ENCODE data around the gene DCC.

Gene DCC

DNA sequence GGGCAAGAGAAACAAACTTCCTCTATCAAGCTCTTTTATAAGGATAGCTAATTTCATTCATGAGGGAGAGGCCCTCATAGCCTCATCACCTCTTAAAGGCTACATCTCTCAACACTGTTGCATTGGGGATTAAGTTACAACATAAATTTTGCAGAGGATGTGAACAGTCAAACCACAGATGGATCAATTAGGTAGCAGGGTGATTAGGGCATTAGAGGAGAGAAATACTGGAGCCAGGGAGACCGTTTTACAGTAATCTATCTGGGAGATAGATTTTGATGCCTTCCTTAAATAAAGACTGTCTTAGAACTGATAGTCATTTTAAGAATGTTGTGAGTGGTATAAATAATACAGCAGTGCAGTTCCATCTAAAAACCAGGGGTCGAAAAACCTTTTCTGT is 258.9 kb downstream of the DCC start:
- DNase-seq: no peak

DNA sequence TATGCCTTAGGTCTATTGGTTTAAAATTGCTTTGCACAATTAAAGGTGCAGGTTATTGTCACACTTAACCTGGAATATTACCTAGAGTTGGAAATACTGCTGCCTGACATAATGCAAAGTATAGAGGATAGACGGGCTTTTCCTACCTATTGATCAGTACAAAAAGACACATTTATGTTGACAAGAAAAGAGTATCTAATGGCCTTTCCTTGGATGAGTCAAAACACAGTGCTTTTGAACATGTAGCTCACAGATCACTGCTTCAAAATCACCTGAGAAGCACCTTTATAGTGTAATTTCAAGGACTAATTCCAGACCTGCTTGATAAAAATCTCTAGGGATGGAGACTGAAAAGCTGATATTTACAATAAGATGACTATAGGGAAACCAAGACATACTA is 262.8 kb downstream of the DCC start:
- no peak for DNase-seq

DNA sequence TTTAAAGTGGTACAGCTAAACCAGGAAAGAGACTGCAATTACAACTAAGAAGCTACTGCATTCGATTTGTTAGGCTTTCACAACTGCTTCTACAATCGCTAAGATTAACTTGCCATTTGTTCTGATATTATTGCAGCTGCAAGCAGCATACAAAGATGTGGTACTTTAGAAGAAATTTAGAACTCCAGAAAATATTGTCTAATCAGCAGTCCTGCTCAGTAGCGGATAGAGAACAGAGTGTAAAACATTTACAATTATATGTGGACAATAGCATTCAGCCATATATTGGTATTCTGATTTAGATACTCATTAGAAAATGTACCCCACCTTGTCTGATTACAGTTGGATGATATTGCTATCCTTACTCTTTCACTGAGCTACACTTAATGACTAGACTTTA is 265.3 kb downstream of the DCC start:
- no peak for DNase-seq

DNA sequence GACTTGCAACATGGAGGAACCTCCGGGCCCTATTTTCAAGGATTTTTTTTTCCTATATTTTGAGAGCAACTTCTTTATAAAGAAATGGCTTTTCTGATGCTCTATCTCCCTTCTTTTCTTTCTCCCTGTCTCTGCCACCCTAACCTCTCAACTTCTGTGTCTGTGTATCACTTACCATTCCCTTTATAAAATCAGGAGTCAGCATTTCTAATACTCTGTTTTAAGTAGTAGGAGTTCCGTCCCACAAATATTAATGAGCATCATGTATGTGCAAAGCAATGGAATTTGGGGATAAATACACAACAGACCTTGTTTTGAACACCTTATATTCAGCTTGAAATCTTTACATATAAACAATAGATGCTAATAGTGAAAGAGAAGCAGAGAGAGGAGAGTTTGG is 268.0 kb downstream of the DCC start:
- no peak for DNase-seq

DNA sequence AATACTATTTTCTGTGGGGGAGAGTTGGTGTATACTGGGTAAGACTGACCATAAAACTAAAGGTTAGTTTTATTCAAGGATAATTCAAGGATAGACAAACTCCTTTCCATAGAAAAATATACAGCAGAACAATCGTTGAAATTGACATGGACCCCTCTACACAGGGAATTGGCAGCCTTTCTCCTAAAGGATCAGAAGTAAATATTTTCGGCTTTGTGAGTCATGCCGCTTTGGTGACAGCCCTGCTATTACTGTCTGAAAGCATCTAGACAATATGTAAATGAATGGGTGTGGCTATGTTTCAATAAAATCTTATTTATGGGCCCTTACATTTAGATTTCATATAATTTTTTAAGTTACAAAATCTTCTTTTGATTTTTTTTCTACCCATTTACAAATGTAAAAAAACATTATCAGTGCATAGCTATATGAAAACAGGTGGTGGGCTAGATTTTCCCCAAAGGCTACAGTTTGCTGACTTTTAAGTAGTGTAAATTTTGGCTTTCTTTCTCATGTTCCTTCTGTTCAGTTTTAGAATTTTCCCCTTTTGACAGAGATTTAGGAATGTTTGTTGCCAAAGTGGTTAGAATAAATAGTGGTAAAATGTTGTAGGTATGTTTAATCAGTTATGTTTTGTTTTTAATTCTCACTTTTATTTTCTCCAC is 270.6 kb downstream of the DCC start:
- DNase-seq: no peak

DNA sequence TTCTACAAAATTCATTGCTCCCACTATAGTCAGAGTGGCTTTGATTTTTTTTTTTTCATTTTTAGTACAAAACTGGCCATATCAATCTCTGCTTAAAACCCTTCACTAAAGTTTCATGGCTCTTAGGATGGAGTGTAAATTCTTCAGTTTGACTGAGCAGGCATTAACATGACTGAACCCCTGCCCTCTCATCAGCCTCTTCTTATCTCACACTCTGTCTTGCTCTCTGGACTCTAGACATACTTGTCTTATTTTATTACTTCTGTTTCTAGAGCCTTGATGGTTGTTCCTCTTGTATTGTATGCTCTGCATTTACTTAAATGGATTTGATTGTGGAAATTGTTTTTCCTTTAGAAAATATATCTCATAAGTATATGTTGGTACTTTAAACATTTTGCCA is 272.4 kb downstream of the DCC start:
- DNase-seq: no peak

DNA sequence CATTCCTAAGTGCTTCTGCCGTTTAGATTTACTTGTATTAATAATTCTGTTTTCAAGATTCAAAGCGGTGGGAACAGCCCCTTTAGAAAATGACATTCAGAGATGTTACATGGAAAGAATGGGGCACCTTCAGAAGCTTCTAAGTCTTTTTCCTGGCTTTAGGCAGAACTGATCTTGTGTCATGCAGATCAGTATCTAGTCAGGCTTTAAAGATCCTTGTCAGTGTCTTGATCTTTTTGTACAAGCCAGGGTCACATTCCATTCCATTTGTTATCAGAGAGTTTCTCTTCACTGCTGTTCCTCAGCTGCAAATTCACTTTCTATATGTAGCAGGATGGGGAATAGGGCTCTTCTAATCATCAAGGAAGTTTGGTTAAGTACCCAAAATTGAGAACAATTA is 275.3 kb downstream of the DCC start:
- no peak for DNase-seq

DNA sequence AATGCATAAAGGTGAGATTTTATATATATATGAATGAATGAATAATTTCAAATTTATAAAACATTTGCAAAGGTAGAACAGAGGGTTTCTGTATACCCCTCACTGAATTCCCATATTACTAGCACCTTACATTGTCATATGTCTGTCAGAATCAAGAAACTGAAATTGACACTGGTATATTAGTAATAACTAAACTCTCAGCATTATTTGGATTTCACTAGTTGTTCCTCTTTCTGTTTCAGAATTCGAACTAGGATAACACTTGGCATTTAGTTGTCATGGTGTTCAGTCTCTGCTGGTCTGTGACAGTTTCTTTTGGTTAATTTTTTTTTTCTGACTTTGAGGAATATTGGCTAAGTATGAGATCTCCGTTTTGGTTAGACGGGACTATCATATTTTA is 275.9 kb downstream of the DCC start:
- no peak for DNase-seq

DNA sequence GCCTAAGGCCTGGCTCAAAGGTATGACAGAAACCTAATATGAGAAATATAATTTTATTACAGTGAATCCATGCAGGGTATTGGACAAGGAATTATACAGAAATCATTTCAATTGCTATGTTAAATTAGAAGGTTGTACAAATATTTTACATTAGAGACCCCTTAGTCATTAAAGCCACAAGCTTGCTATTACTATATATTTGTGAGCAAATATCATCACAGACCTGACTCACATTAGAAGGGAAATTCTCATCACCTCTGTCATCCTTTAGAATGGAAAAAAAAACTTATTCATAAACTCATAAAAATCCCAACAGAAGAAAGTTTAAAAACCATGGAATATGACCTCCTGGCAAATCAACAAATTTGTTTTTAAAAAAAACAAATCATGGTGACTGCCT is 277.9 kb downstream of the DCC start:
- DNase-seq: no peak

DNA sequence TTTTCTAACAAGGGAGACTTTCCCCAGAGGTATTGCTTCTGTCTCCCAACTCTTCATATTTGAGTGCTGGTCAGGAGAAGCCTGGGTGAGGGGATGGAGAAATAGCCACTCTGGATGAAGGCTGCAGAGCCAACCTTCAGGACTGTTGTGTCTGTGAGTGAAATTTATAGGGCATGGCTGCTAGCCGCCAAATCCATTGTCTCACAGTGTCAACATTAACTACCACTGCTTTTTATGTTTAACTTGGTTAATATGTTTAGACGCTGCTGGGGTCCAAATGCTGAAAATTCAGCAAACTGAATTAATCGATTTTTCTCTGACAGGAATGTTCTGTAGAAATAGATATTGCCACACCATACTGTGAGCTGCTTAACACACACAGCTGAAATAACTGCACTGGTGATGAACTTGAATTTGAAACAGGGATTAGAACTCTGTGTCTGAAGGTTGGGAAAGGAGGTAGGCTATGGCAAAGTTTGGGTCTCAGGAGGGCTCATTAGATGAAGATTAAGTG is 281.0 kb downstream of the DCC start:
- DNase-seq: no peak

DNA sequence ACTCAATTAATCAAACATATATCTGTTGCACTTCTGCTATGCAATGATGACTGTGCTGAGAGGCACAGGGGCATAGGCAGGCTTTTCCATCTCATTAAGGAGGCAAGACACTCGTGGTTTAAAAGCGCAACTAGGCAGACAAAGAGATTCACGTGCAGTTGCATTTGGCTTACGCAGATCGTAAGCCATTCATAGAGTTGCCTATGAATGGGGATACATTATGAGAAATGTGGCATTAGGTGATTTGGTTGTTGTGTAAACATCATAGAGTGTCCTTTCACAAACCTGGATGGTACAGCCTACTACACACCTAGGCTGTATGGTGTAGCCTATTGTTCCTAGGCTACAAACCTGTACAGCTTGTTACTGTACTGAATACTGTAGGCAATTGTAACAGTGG is 284.7 kb downstream of the DCC start:
- no peak for DNase-seq

DNA sequence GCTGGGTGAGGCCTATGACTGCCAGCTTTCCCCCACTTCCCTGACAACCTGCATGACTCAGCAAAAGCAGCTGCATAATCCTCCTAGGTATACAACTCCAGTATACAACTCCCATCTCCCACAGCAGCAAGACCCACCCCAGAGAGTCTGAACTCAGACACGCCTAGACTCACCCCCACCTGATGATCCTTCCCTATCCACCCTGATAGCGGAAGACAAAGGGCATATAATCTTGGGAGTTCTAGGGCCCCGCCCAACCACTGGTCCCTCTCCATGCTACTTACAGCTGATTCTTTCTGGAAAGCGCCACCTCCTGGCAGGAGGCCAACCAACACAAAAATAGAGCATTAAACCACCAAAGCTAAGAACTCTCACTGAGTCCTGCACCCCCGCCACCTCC is 296.5 kb downstream of the DCC start:
- DNase-seq: no peak

DNA sequence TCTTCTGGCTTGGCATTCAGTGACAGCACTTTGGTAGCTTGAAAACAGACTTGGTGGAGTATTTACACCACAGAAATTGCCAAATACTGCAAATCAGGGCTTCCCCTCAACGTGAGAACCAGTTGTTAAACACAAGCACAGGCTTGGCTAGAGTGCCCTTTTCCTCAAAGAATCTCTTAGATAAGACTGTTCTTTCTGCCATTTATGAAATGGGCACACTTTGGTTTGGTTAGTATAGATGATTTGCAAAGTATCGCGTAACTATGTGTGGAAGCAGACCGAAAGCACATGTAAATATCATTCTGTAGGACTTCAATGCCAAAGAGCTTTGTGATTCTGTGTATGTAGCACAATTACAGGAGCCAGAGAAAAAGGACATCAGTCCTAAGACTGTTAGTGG is 308.2 kb downstream of the DCC start:
- DNase-seq: no peak

DNA sequence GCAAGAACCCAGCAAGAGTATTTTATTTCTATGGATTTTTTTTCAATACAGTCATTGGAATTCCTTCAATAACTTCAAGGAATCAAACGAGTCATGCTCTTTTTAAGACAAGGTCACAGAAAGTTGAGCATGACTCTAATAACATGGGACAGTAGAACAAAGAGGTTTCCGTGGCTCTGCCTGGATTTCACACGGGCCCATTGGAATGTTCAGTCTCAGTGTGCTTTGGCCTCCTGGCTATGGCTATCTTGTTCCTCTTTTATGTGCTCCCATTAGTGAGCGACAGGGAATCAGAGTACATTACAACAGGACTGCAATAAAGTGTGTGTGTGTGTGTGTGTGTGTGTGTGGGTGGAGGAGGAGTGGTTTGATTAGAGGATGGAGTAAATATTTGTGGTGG is 312.4 kb downstream of the DCC start:
- DNase-seq: no peak

DNA sequence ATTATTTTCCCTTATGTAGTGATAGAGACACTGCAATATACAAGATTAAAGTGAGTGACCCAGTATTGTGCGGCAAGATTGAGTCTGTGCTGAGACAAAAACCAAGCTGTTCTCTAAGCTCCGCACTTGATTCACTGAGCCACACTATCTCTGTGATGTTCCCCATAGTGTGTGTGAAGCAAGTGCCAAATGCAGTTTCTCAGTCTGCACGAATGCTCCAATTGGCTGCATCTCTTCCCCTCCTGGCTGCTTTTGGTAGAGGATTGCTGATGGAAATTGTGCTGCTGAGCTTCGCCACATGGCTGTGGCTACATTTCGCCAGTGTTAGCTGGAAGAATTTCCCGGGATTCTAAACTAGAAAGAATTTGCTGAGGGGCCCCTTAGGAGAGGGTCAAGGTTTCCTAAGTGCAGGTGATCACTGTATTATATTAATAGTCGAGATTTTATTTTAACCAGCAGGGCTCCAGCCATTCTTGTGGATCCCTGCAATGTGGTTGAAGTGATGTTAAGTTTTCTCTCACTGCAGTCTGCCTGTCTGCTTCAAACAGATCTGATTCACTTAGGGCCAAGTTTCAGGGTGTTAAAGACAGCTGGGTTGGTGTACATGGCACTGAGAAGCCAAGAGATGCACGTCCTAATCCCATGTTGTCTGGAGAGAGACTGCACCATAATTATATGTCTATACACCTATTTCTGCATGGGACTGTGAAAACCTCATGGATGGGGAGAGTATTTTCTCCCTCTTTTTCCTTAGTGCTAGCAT is 317.2 kb downstream of the DCC start:
- DNase-seq: no peak

DNA sequence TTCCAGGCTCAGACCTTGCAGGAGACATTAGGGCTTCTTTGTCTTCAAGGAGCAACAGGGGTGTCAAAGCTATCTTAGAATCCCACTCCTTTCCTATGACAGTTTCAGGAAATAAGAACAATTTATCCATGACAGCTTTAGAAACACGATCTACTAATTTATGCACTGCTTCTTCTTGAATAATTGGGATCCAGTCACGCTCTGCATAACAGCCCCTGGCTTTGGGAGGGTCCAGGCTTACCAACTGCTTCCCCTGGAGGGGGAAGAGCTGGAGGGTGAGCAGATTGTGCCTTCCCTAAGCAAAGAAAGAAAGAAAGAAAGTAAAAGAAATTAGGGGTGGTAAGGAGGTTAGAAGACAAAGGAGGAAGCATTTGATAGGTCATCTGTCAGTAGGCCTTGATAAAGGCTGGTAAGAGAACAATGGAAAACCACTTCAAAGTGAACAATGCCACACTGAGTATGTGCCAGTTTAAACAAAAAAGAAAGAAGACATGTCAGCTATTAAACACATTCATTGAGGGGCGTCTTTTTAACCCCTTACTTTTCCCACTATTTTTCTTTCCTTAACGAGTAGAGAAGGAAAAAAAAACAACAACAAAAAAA is 327.6 kb downstream of the DCC start:
- no peak for DNase-seq

DNA sequence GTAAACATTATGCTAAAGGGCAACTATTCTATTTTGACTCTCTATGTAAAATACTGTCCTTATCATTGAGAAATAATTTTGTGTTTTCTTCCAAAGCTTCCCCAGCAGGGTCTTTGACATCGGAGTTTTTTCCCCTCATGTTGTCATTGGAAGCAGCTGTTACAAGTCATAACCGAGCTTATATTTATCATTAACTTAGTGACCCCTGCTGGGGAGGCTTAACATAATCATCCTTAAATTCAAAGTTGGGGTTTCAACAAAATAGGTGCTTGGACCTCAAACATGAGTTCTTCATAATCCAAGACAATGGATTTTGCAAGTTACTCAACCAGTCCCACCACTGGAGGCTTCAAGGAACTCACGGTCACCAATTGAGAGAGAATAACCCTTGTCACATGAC is 330.9 kb downstream of the DCC start:
- no peak for DNase-seq

DNA sequence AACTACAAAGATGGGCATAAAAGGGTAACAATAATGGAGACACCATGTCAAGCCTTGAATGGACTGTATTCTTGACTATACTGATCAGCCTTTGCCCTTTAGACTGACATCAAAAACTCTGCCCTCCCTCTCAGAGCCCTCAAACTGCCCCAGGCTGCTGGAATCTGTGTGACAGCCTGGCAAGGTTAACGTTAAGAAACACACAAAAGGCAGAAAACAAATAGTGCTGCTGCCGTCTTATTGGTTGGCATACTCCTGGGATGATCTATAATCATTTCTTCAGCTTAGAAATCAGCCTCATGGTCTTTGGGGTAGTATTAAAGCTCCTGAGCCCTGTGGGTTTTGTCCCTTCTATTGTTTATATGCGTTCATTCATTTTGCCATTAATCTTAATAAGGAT is 338.0 kb downstream of the DCC start:
- DNase-seq: no peak

DNA sequence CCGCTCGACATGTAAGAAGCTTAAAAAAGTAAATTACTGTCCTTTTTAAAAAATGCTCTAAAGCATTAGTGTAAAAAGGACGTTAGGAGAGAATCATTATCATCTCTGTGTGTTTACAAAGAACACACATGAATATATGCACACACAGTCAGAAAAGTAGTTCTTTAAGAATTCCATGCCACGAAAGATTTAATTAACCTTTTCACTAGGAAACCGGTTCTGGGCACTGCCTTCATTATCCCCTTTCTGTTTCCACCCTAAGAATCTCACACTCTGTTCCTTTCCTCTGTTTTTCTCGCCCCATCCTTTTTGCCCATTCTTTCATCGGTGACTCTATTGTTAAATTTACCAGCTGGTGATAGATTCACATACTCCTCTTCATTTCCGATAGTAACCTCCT is 338.6 kb downstream of the DCC start:
- no peak for DNase-seq

DNA sequence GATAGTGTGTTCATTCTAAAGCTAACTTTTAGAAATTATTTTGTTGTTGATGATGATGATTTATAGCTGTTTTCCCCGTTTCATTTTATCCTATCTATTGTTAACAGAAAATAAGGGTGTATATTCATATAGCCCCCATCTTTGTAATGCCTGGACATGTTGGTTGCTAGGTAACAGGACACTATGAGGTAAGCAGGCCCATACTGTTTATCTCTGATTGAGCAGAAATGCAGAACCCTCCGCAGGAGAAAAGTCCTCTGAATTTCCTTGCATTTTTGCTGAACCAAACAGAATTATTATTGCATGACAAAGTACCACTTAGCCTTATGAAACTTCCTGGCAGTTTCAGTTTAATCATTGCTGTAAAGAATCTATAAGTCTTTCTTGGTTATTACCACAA is 339.4 kb downstream of the DCC start:
- DNase-seq: no peak

DNA sequence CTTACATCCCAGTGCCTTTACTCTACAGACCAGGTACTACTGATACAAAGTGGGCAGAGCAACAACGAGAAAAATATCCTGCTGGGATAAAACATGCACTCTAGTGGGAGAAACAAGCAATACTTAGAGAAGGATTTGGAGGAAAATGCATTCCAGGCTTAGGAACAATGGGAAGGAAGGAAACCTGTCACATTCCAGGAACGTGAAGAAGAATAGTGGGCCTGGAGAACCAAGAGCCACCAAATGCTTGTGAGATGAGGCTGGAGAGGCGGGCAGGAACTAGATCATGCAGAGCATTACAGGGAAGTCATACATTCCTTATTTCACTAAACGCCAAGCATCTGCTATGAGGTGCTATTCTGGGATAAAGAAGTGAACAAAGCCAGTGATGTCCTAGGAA is 342.3 kb downstream of the DCC start:
- DNase-seq: no peak

DNA sequence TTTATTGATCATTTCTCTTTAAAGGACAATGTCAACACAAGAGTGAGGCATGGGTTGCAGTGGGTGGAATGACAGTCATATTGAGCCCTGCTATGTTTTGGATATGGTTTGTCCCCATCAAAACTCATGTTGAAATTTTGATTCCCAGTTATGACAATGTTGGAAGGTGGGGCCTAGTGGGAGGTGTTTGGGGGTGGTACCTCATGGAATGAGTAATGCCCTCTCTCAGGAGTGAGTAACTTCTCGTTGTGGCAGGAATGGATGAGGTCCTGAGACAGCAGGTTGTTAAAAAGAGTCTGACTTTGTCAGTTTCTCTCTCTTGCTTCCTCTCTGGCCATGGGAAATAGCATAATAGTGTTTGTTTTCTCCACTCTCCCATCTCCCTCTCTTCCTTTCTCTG is 345.3 kb downstream of the DCC start:
- no peak for DNase-seq

DNA sequence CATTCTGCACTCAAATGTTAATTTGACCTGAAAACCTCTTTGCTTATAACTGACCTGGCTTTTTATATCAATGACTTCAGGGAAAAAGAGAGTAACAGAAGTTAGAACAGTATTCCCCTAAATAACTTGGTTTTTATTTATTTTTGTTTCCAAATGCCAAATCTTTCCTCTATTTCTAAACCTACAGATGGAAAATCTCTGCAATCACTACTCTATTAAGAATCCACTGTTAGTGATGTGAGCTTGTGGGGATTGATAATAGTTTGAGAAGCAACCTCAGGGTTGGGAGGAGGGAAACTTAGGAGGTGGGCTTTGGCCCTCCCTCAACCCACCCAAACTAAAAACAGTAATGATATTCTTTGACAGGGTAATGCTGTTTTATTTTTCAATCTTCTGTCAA is 351.8 kb downstream of the DCC start:
- DNase-seq: no peak

DNA sequence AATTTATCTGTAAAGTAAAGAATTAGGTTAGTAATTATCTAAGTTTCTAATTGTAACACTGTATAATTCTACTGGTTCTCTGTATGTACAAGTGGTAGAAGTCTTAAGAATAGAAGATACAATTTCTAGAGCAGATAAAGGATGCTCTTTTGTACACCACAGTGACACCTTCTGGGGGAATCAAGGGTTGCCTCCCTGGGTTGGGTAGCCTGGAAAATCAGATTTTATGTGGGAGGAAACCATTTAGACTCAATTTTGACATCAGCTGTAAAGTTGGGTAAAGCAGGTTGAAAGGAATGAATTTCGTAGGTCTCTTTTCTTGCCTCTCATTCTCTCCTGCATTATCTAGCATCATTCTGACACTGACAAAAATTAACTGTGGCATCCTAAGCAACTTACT is 354.8 kb downstream of the DCC start:
- DNase-seq: no peak

Data from inflammatory macrophage (primary cell).